Activated naive CD8-positive, alpha-beta T cell treated with anti-CD3 and anti-CD28 coated beads for 36 hours (primary cell): ENCODE measurements around the gene WDFY1. TPM values are rescaled to one million over a fixed set of nuclear protein-coding genes. Genes with fewer than 3 reads are reported as not detected.

ENCODE experiments used
- DNase-seq: peaks from one replicate; pipeline ENCODE4 v3.0.0; 2021
- H3K27ac Mint-ChIP-seq: one replicate; pipeline ENCODE4 v1.8.0; 2022; ENCODE audit warnings: mild to moderate bottlenecking, moderate library complexity, mixed read lengths
- H3K27me3 Mint-ChIP-seq: one replicate; pipeline ENCODE4 v1.8.0; 2022; ENCODE audit warnings: mild to moderate bottlenecking, mixed read lengths
- H3K36me3 Mint-ChIP-seq: one replicate; pipeline ENCODE4 v1.8.0; 2021; ENCODE audit warnings: mild to moderate bottlenecking, mixed read lengths
- H3K4me1 Mint-ChIP-seq: one replicate; pipeline ENCODE4 v1.8.0; 2021; ENCODE audit warnings: mixed read lengths
- H3K4me3 Mint-ChIP-seq: one replicate; pipeline ENCODE4 v1.8.0; 2022; ENCODE audit warnings: mild to moderate bottlenecking, moderate library complexity, mixed read lengths
- H3K9me3 Mint-ChIP-seq: one replicate; pipeline ENCODE4 v1.8.0; 2022; ENCODE audit warnings: mixed read lengths
- total RNA-seq, 2 experiments: library from RNA; stranded (reverse); gene quantifications; one replicate each; pipeline ENCODE4 v1.2.3, GENCODE V29; 2021

The WDFY1 gene
- total RNA-seq, 2 experiments from 2014 or later = 24.4 to 26.7 TPM

- no peak overlapping the region for H3K27ac Mint-ChIP-seq
- H3K9me3 Mint-ChIP-seq = no peaks in the 10 kb centered on the region
- H3K4me3 Mint-ChIP-seq = no peak overlapping the region
- no peaks in the 10 kb centered on the region for H3K27me3 Mint-ChIP-seq
- peaks cover 9% of the 10 kb centered on the region for H3K4me1 Mint-ChIP-seq
- H3K36me3 Mint-ChIP-seq = peaks cover 1% of the 10 kb centered on the region
- no peak for DNase-seq
These were observed 26.6 kb upstream of the WDFY1 start for GRCh38 chr2:223971731-223972130.

- DNase-seq = peak; percentile 21
These were observed 25.4 kb upstream of the WDFY1 start for GRCh38 chr2:223970343-223971128.

GRCh38 chr2:223969856-223970255, 24.7 kb upstream of the WDFY1 start:
- Mint-ChIP-seq H3K4me3 (no peak overlapping the region), H3K36me3 (peaks cover 6% of the 10 kb centered on the region), H3K27me3 (no peaks in the 10 kb centered on the region), H3K9me3 (no peaks in the 10 kb centered on the region), H3K27ac (no peak overlapping the region), H3K4me1 (peaks cover 13% of the 10 kb centered on the region)
- no peak for DNase-seq

More at GRCh38 chr2:223970343-223971128, 25.4 kb upstream of the WDFY1 start:
- Mint-ChIP-seq H3K4me3 (no peak overlapping the region), H3K27ac (no peak overlapping the region), H3K36me3 (peaks cover 6% of the 10 kb centered on the region), H3K4me1 (peaks cover 13% of the 10 kb centered on the region), H3K9me3 (no peaks in the 10 kb centered on the region), H3K27me3 (no peaks in the 10 kb centered on the region)

- H3K36me3 Mint-ChIP-seq = peaks cover 6% of the 10 kb centered on the region
- peaks cover 13% of the 10 kb centered on the region for H3K4me1 Mint-ChIP-seq
- DNase-seq = no peak
- H3K9me3 Mint-ChIP-seq = no peaks in the 10 kb centered on the region
- no peak overlapping the region for H3K27ac Mint-ChIP-seq
- no peak overlapping the region for H3K4me3 Mint-ChIP-seq
- H3K27me3 Mint-ChIP-seq = no peaks in the 10 kb centered on the region
These were observed 24.2 kb upstream of the WDFY1 start for GRCh38 chr2:223969315-223969714.

- Mint-ChIP-seq H3K4me3 (no peak overlapping the region), H3K4me1 (peaks cover 16% of the 10 kb centered on the region), H3K27ac (no peak overlapping the region), H3K27me3 (no peaks in the 10 kb centered on the region), H3K9me3 (no peaks in the 10 kb centered on the region), H3K36me3 (peaks cover 8% of the 10 kb centered on the region)
- DNase-seq = no peak
These were observed 22.8 kb upstream of the WDFY1 start for GRCh38 chr2:223967981-223968380.

GRCh38 chr2:223959688-223960087, 14.6 kb upstream of the WDFY1 start:
- Mint-ChIP-seq H3K4me3 (peak overlapping the region; percentile 50), H3K27me3 (no peaks in the 10 kb centered on the region), H3K9me3 (no peaks in the 10 kb centered on the region), H3K27ac (peak overlapping the region; percentile 29), H3K4me1 (peaks cover 63% of the 10 kb centered on the region), H3K36me3 (peaks cover 29% of the 10 kb centered on the region)
- DNase-seq = no peak

GRCh38 chr2:223957092-223957851, 12.1 kb upstream of the WDFY1 start, which contains the start of gene MRPL44:
Gene MRPL44, plus strand, starts transcription at chr2:223957463. Its CDS starts 10 bp downstream, at chr2:223957473.
- Mint-ChIP-seq H3K36me3 (peaks cover 26% of the 10 kb centered on the region), H3K9me3 (no peaks in the 10 kb centered on the region), H3K4me3 (peak within 1 kb of the TSS; percentile 91), H3K27ac (peak within 1 kb of the TSS; percentile 92), H3K27me3 (no peaks in the 10 kb centered on the region), H3K4me1 (peaks cover 73% of the 10 kb centered on the region)
- DNase-seq = peak; percentile 96

GRCh38 chr2:223956300-223956699, 11.2 kb upstream of the WDFY1 start:
- H3K4me3 Mint-ChIP-seq = peak overlapping the region; percentile 22
- H3K36me3 Mint-ChIP-seq = peaks cover 18% of the 10 kb centered on the region
- DNase-seq = peak; percentile 22
- H3K27me3 Mint-ChIP-seq = no peaks in the 10 kb centered on the region
- H3K27ac Mint-ChIP-seq = peak overlapping the region; percentile 65
- peaks cover 67% of the 10 kb centered on the region for H3K4me1 Mint-ChIP-seq
- no peaks in the 10 kb centered on the region for H3K9me3 Mint-ChIP-seq

GRCh38 chr2:223954401-223954800, 9.3 kb upstream of the WDFY1 start:
- Mint-ChIP-seq H3K27ac (no peak overlapping the region), H3K27me3 (no peaks in the 10 kb centered on the region), H3K9me3 (no peaks in the 10 kb centered on the region), H3K4me1 (peaks cover 62% of the 10 kb centered on the region), H3K36me3 (peaks cover under 1% of the 10 kb centered on the region), H3K4me3 (no peak overlapping the region)
- DNase-seq = no peak

- Mint-ChIP-seq H3K4me1 (peaks cover 65% of the 10 kb centered on the region), H3K4me3 (no peak overlapping the region), H3K27me3 (no peaks in the 10 kb centered on the region), H3K9me3 (peaks cover 2% of the 10 kb centered on the region), H3K36me3 (no peaks in the 10 kb centered on the region), H3K27ac (peak overlapping the region; percentile 40)
- no peak for DNase-seq
These were observed 7.3 kb upstream of the WDFY1 start for GRCh38 chr2:223952280-223952968.

GRCh38 chr2:223950448-223951347, 5.6 kb upstream of the WDFY1 start:
- Mint-ChIP-seq H3K9me3 (peaks cover 2% of the 10 kb centered on the region), H3K4me1 (peaks cover 63% of the 10 kb centered on the region), H3K4me3 (no peak overlapping the region), H3K36me3 (no peaks in the 10 kb centered on the region), H3K27me3 (no peaks in the 10 kb centered on the region), H3K27ac (peak overlapping the region; percentile 91)
- DNase-seq = no peak

- Mint-ChIP-seq H3K27me3 (no peaks in the 10 kb centered on the region), H3K9me3 (peaks cover 2% of the 10 kb centered on the region), H3K27ac (peak overlapping the region; percentile 91), H3K4me1 (peaks cover 55% of the 10 kb centered on the region), H3K4me3 (peak overlapping the region; percentile 10), H3K36me3 (no peaks in the 10 kb centered on the region)
- no peak for DNase-seq
These were observed 4.2 kb upstream of the WDFY1 start for GRCh38 chr2:223949241-223949840.

- peaks cover 5% of the 10 kb centered on the region for H3K36me3 Mint-ChIP-seq
- H3K4me1 Mint-ChIP-seq = peaks cover 54% of the 10 kb centered on the region
These were observed 2.6 kb upstream of the WDFY1 start for GRCh38 chr2:223947711-223948205.

GRCh38 chr2:223945755-223946154, 620 bp upstream of the WDFY1 start:
- H3K4me3 Mint-ChIP-seq = peak overlapping the region; percentile 93
- peaks cover 6% of the 10 kb centered on the region for H3K9me3 Mint-ChIP-seq
- no peaks in the 10 kb centered on the region for H3K27me3 Mint-ChIP-seq
- H3K36me3 Mint-ChIP-seq = peaks cover 13% of the 10 kb centered on the region
- H3K27ac Mint-ChIP-seq = peak overlapping the region; percentile 89
- no peak for DNase-seq
- H3K4me1 Mint-ChIP-seq = peaks cover 54% of the 10 kb centered on the region

More at GRCh38 chr2:223947711-223948205, 2.6 kb upstream of the WDFY1 start:
- H3K27ac Mint-ChIP-seq = peak overlapping the region; percentile 80
- DNase-seq = no peak
- H3K4me3 Mint-ChIP-seq = no peak overlapping the region
- H3K9me3 Mint-ChIP-seq = peaks cover 2% of the 10 kb centered on the region
- no peaks in the 10 kb centered on the region for H3K27me3 Mint-ChIP-seq
